H9 (cell line): ENCODE data around the gene PLEKHA5. TPM values are rescaled to one million over a fixed set of nuclear protein-coding genes. Genes with fewer than 3 reads are reported as not detected.
A peak's percentile ranks its signal among the peaks of the same experiment; 100 is the strongest.

Experiments
- DNase-seq: peaks from one replicate; pipeline ENCODE4 v3.0.0-alpha.2; 2017
- H2AFZ ChIP-seq: one replicate; pipeline ENCODE4 v1.6.1; 2013; ENCODE audit warnings: mild to moderate bottlenecking, low read length, control low read depth, moderate library complexity
- H2AK5ac ChIP-seq: 2 replicates; pipeline ENCODE4 v1.6.1; 2013; ENCODE audit warnings: low read length, control low read depth, mixed read lengths; ENCODE audit not compliant: insufficient read length
- H2BK120ac ChIP-seq: one replicate; pipeline ENCODE4 v1.6.1; 2013; ENCODE audit warnings: low read depth, mild to moderate bottlenecking, low read length, control low read depth, inconsistent platforms; ENCODE audit not compliant: poor library complexity, severe bottlenecking
- H2BK12ac ChIP-seq: 2 replicates; pipeline ENCODE4 v1.6.1; 2013; ENCODE audit warnings: low read length, control low read depth, mixed read lengths, low read depth; ENCODE audit not compliant: insufficient read length
- H2BK15ac ChIP-seq: 2 replicates; pipeline ENCODE4 v1.6.1; 2013; ENCODE audit warnings: low read depth, low read length, control low read depth
- H2BK20ac ChIP-seq: one replicate; pipeline ENCODE4 v1.6.1; 2013; ENCODE audit warnings: low read depth, mild to moderate bottlenecking, low read length, control low read depth, inconsistent platforms; ENCODE audit not compliant: poor library complexity, severe bottlenecking
- H2BK5ac ChIP-seq: 2 replicates; pipeline ENCODE4 v1.6.1; 2013; ENCODE audit warnings: low read length, control low read depth, mixed read lengths; ENCODE audit not compliant: insufficient read length
- H3K14ac ChIP-seq: 2 replicates; pipeline ENCODE4 v1.6.1; 2013; ENCODE audit warnings: low read length, control low read depth; ENCODE audit not compliant: insufficient read depth
- H3K18ac ChIP-seq: 2 replicates; pipeline ENCODE4 v1.6.1; 2013; ENCODE audit warnings: low read depth, mild to moderate bottlenecking, mixed read lengths, low read length, control low read depth; ENCODE audit not compliant: insufficient read length
- H3K23ac ChIP-seq: 2 replicates; pipeline ENCODE4 v1.6.1; 2013; ENCODE audit warnings: low read length, control low read depth, mixed read lengths, low read depth; ENCODE audit not compliant: insufficient read length
- H3K23me2 ChIP-seq: 2 replicates; pipeline ENCODE4 v1.6.1; 2013; ENCODE audit warnings: low read depth, mild to moderate bottlenecking, mixed read lengths, low read length, control low read depth; ENCODE audit not compliant: insufficient read length, poor library complexity, severe bottlenecking
- H3K27ac ChIP-seq: 2 replicates; pipeline ENCODE4 v1.5.1; 2013; ENCODE audit warnings: low read length, control low read depth, mixed read lengths, low read depth; ENCODE audit not compliant: insufficient read length
- H3K27me3 ChIP-seq: 2 replicates; pipeline ENCODE4 v1.6.1; 2013; ENCODE audit warnings: low read length, control low read depth, inconsistent platforms; ENCODE audit not compliant: insufficient read depth
- H3K4ac ChIP-seq: 2 replicates; pipeline ENCODE4 v1.6.1; 2013; ENCODE audit warnings: low read depth, mild to moderate bottlenecking, control low read depth, inconsistent platforms, low read length, moderate library complexity
- H3K4me1 ChIP-seq: 2 replicates; pipeline ENCODE4 v1.6.1; 2013; ENCODE audit warnings: low read length, control low read depth, inconsistent platforms; ENCODE audit not compliant: insufficient read depth
- H3K4me2 ChIP-seq: 2 replicates; pipeline ENCODE4 v1.6.1; 2013; ENCODE audit warnings: low read length, control low read depth, mixed read lengths; ENCODE audit not compliant: insufficient read length, insufficient read depth
- H3K56ac ChIP-seq: 2 replicates; pipeline ENCODE4 v1.6.1; 2013; ENCODE audit warnings: low read depth, mild to moderate bottlenecking, mixed read lengths, low read length, control low read depth; ENCODE audit not compliant: insufficient read length
- H3K79me1 ChIP-seq: 2 replicates; pipeline ENCODE4 v1.6.1; 2013; ENCODE audit warnings: low read depth, mild to moderate bottlenecking, moderate library complexity, low read length, control low read depth, inconsistent platforms; ENCODE audit not compliant: insufficient read depth, poor library complexity, severe bottlenecking
- H3K79me2 ChIP-seq: 2 replicates; pipeline ENCODE4 v1.6.1; 2013; ENCODE audit warnings: low read length, control low read depth, inconsistent platforms; ENCODE audit not compliant: insufficient read depth
- H3K9ac ChIP-seq: 2 replicates; pipeline ENCODE4 v1.6.1; 2013; ENCODE audit warnings: low read length, control low read depth, mixed read lengths; ENCODE audit not compliant: insufficient read length; ENCODE audit errors: extremely low read depth
- H3K9me3 ChIP-seq: one replicate; pipeline ENCODE4 v1.6.1; 2013; ENCODE audit warnings: low read depth, low read length, inconsistent platforms; ENCODE audit not compliant: control insufficient read depth
- H3T11ph ChIP-seq: one replicate; pipeline ENCODE4 v1.6.1; 2013; ENCODE audit warnings: mild to moderate bottlenecking, low read length, control low read depth, inconsistent platforms
- H4K20me1 ChIP-seq: one replicate; pipeline ENCODE4 v1.6.1; 2013; ENCODE audit not compliant: control insufficient read depth, insufficient read length, insufficient read depth
- H4K5ac ChIP-seq: 2 replicates; pipeline ENCODE4 v1.6.1; 2013; ENCODE audit warnings: low read depth, mild to moderate bottlenecking, mixed read lengths, low read length, control low read depth; ENCODE audit not compliant: insufficient read length
- H4K8ac ChIP-seq: replicated peaks from 2 replicates; pipeline ENCODE4 v1.6.1; 2013; ENCODE audit warnings: low read length, control low read depth, mixed read lengths, low read depth; ENCODE audit not compliant: insufficient read length
- H4K91ac ChIP-seq: 2 replicates; pipeline ENCODE4 v1.6.1; 2013; ENCODE audit warnings: low read depth, mild to moderate bottlenecking, moderate library complexity, mixed read lengths, low read length, control low read depth; ENCODE audit not compliant: insufficient read length
- H3K27ac Mint-ChIP-seq, 3 experiments: 2 replicates in 2 of 3; 3 replicates in 1 of 3; pipeline ENCODE4 v1.8.0; 2020 to 2021; ENCODE audit warnings: mixed read lengths in 3 of 3, mild to moderate bottlenecking in 1 of 3, moderate library complexity in 1 of 3
- H3K27me3 Mint-ChIP-seq: 2 replicates; pipeline ENCODE4 v1.8.0; 2021; ENCODE audit warnings: low read depth, mild to moderate bottlenecking, moderate library complexity, mixed read lengths
- H3K36me3 Mint-ChIP-seq, 3 experiments: 2 replicates in 2 of 3; 3 replicates in 1 of 3; pipeline ENCODE4 v1.8.0; 2020 to 2021; ENCODE audit warnings: low read depth in 3 of 3, mixed read lengths in 3 of 3; ENCODE audit not compliant: insufficient read depth in 1 of 3
- H3K4me1 Mint-ChIP-seq, 2 experiments: 2 replicates each; pipeline ENCODE4 v1.8.0; 2020; ENCODE audit warnings: mixed read lengths in 2 of 2
- H3K4me3 Mint-ChIP-seq, 2 experiments: 2 replicates in 1 of 2; 3 replicates in 1 of 2; pipeline ENCODE4 v1.8.0; 2020 to 2021; ENCODE audit warnings: mild to moderate bottlenecking in 2 of 2, mixed read lengths in 2 of 2, moderate library complexity in 1 of 2
- H3K9me3 Mint-ChIP-seq, 2 experiments: 2 replicates in 1 of 2; 3 replicates in 1 of 2; pipeline ENCODE4 v1.8.0; 2020; ENCODE audit warnings: mild to moderate bottlenecking in 2 of 2, mixed read lengths in 2 of 2, moderate library complexity in 1 of 2
- CTCF ChIP-seq: fragments of 200-600 bp; sonication (generic); conservative IDR thresholded peaks from 3 replicates; pipeline ENCODE4 v1.8.0; 2021; ENCODE audit warnings: antibody characterized with exemption, mild to moderate bottlenecking
- whole genome bisulfite sequencing: extraction: QIAGEN DNeasy Blood & Tissue Kit; methylation state at CpG from one replicate; pipeline ENCODE4 v1.1.7; 2013; ENCODE audit warnings: missing lambda C conversion rate, low lambda C conversion rate, mixed read lengths; ENCODE audit not compliant: insufficient read length; ENCODE audit errors: extremely low coverage; 5-methylcytosine and 5-hydroxymethylcytosine counted together
- total RNA-seq: library from RNA; stranded (reverse); gene quantifications from 2 replicates; pipeline ENCODE4 v1.2.1, GENCODE V29; 2021

The PLEKHA5 gene
- total RNA-seq, 1 experiment from 2014 or later: 86.7 TPM

GRCh38 chr12:19404242-19404880 is 274.8 kb downstream of the PLEKHA5 start:
- Histone ChIP-seq H3K4ac (no peak overlapping the region), H3K23me2 (no peaks in the 10 kb centered on the region), H3K4me1 (no peaks in the 10 kb centered on the region), H4K91ac (no peak overlapping the region), H3K4me2 (no peak overlapping the region), H3K14ac (no peak overlapping the region; the same call in 1 of the 2 replicates), H3K9me3 (no peaks in the 10 kb centered on the region), H2AFZ (no peak overlapping the region), H4K8ac (no peak overlapping the region), H3K79me1 (no peaks in the 10 kb centered on the region), H3K27me3 (no peaks in the 10 kb centered on the region), H3K23ac (no peak overlapping the region), H3K79me2 (no peaks in the 10 kb centered on the region), H2BK20ac (no peak overlapping the region), H2AK5ac (no peak overlapping the region), H2BK120ac (no peak overlapping the region), H2BK5ac (no peak overlapping the region), H3T11ph (no peak overlapping the region), H2BK15ac (no peak overlapping the region), H4K20me1 (no peaks in the 10 kb centered on the region), H3K27ac (no peak overlapping the region), H2BK12ac (no peak overlapping the region), H4K5ac (no peak overlapping the region), H3K18ac (no peak overlapping the region), H3K56ac (no peak overlapping the region), H3K9ac (no peak overlapping the region)
- TF ChIP-seq CTCF: no peak
- Mint-ChIP-seq H3K36me3 (no peaks in the 10 kb centered on the region), H3K4me3 (no peak overlapping the region), H3K27me3 (no peaks in the 10 kb centered on the region), H3K9me3 (no peaks in the 10 kb centered on the region), H3K4me1 (peaks cover 22 to 29% of the 10 kb centered on the region in 2 experiments), H3K27ac (peak overlapping the region in 1 of 3 experiments; percentile 5; a peak in 1 of 7 replicates)
- WGBS: no CpG with 5 or more reads among the region's 16 CpGs
- no peak for DNase-seq
